GM21576 (cell line): ENCODE results near the gene FCHO2.
"Not testable (repeated sequence)": the region's sequence is repeated elsewhere in the genome, so short reads cannot be mapped to it uniquely, and the experiment has no call there.

ENCODE experiments used
- ATAC-seq: cut with Tn5 transposase; IDR thresholded peaks from one replicate; pipeline ENCODE4 v1.9.1; 2021; ENCODE audit warnings: mild to moderate bottlenecking, moderate library complexity; ENCODE audit not compliant: unreplicated experiment

FCHO2 gene

GRCh38 chr5:72955768-72956323 lies at the start of gene FCHO2:
Gene FCHO2, plus strand, starts transcription at chr5:72956041. Its CDS starts 56 bp downstream, at chr5:72956097.
- ATAC-seq, result peak; percentile 94

- ATAC-seq, result no peak
Observed at GRCh38 chr5:72906806-72907205, 49.0 kb upstream of the FCHO2 start.

- no peak for ATAC-seq
Observed at GRCh38 chr5:72908664-72909063, 47.2 kb upstream of the FCHO2 start.

- ATAC-seq, result no peak
Observed at GRCh38 chr5:72917371-72917776, 38.5 kb upstream of the FCHO2 start.

- no peak for ATAC-seq
Observed at GRCh38 chr5:72920690-72921502, 34.9 kb upstream of the FCHO2 start.

GRCh38 chr5:72921886-72922285 lies 34.0 kb upstream of the FCHO2 start:
- no peak for ATAC-seq

- no peak for ATAC-seq
Observed at GRCh38 chr5:72922422-72922821, 33.4 kb upstream of the FCHO2 start.

- ATAC-seq, result no peak
Observed at GRCh38 chr5:72925336-72926010, 30.4 kb upstream of the FCHO2 start.

GRCh38 chr5:72932686-72933085 lies 23.2 kb upstream of the FCHO2 start:
- ATAC-seq, result not testable (repeated sequence)

GRCh38 chr5:72934953-72935725 lies 20.7 kb upstream of the FCHO2 start:
- not testable (repeated sequence) for ATAC-seq

- ATAC-seq, result no peak
Observed at GRCh38 chr5:72936893-72937292, 18.9 kb upstream of the FCHO2 start.

GRCh38 chr5:72937517-72938061 lies 18.3 kb upstream of the FCHO2 start:
- ATAC-seq, result no peak

- ATAC-seq, result no peak
Observed at GRCh38 chr5:72938206-72938605, 17.6 kb upstream of the FCHO2 start.

- ATAC-seq, result no peak
Observed at GRCh38 chr5:72940082-72940481, 15.8 kb upstream of the FCHO2 start.

- ATAC-seq, result no peak
Observed at GRCh38 chr5:72943307-72943706, 12.5 kb upstream of the FCHO2 start.

GRCh38 chr5:72947498-72947897 lies 8.3 kb upstream of the FCHO2 start:
- ATAC-seq, result no peak

- no peak for ATAC-seq
Observed at GRCh38 chr5:72949481-72949880, 6.4 kb upstream of the FCHO2 start.

- ATAC-seq, result no peak
Observed at GRCh38 chr5:72951671-72952468, 4.0 kb upstream of the FCHO2 start.

GRCh38 chr5:72954389-72954788 lies 1.5 kb upstream of the FCHO2 start:
- ATAC-seq, result no peak

- peak; percentile 32 for ATAC-seq
Observed at GRCh38 chr5:72955143-72955767, 586 bp upstream of the FCHO2 start.
